Medulla oblongata (tissue), 1 donor: ENCODE results near the gene CCDC33.
A peak's percentile ranks its signal among the peaks of the same experiment; 100 is the strongest.
"Not testable (repeated sequence)": the region's sequence is repeated elsewhere in the genome, so short reads cannot be mapped to it uniquely, and the experiment has no call there.

Experiments
- DNase-seq: peaks from one replicate; pipeline ENCODE4 v3.0.0-alpha.2; 2015; ENCODE audit errors: extremely low spot score

Gene CCDC33

DNA sequence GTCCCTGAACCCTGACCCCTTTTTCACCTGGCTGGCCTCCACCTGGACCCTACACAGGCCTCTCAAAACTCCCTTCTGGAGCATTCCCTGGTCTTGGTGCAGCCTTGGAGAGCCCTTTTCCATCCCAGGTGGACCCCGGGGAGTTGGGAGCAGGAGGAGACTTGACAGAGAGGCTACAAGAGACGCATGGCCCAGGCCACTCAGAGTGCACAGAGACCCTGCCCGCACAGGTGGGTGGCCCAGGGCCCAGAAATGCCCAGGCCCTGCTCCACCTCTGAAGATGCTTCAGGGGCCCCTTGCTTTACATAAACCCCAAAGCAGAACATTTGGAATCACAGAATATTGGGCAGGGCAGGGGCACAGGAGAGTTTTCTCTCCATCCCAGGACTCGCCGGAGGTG is 97.0 kb downstream of the CCDC33 start:
- DNase-seq: no peak

DNA sequence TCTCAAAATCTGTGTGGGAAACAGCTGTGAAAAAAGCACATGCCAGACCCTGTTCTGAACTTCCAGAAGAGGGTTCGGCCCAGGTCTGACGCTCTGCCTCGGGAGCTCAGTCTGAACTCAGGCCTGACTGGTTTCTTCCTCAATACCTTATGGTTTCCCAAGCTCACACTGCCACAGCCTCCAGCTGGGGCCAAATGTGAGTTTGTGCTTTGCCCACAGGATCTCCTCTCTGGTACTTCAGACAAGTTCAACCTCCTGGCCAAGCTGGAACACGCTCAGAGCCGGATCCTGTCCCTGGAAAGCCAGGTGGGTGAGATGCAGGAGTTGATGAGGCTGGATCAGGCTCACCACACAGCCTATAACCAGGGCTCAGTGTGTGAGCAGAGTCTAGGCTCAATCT is 97.5 kb downstream of the CCDC33 start:
- DNase-seq: no peak

DNA sequence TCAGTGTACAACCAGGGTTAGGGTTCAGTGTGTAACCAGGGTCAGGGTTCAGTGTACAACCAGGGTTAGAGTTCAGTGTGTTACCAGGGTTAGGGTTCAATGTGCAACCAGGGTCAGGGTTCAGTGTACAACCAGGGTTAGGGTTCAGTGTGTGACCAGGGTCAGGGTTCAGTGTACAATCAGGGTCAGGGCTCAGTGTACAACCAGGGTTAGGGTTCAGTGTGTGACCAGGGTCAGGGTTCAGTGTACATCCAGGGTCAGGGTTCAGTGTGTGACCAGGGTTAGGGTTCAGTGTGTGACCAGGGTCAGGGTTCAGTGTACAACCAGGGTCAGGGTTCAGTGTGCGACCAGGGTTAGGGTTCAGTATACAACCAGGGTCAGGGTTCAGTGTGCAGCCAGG is 98.0 kb downstream of the CCDC33 start:
- no peak for DNase-seq

DNA sequence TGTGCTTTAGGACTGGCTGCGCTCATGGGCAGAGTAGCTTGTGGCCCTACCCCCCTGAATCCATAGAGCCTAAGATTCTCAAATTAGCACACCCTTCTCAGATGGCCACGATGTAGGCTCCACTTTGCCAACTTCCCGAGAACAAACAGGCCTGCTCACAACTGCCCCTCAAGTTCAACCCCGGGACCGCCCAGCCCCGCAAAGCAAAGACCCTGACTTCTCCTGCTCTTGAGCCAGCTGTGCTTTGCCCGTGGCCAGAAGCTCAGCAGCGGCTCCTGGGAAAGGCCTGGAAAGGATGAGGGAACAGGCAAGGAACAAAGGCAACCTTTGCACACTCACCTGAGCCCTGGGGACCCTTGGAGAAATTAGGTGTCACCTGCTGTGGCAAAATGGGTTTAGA is 99.3 kb downstream of the CCDC33 start:
- DNase-seq: no peak

DNA sequence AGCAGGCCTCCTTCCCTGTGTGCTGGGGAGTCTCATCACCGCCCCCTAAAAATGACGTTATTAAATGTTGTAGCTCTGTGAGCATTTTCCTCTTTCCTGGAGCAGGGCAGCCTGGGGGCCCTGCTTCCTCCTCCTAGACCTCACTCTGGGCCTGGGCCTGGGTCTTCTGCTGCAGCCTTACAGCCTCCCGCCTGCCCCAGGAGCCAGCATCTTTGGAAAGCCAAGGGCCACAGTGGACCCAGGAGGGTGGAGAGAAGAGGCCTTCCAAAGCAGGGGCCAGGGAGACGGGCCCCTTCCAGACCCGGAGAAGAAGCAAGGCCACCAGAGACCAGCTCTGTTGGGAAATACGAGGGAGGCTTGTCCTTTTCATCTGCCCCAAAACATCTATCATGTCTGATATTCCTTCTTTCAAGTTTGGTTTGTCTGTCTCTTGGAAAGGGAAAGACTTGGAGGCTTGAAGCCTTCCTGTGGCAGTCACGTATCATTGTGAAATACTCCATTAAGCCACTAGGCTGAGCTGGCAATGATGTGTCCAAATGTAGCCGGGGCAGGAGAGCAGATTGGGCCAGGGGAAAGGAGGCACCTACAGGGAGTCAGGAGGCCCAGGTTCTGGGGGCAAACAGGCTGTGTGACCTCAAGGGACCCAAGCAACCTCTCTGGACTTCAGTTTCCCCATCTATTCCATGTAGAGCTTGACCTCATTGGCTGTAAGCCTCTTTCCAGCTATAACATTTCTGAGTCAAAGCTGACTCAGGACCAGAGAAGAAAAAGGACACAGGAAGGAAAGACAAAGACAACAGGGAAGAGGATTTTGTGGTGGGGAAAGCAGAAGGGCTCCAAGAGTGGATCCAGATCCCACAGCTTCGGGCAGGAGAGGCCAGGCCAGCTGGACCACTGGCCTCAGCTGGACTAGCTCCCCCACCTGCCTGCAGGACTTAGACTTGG is 100.2 kb downstream of the CCDC33 start:
- DNase-seq: no peak

DNA sequence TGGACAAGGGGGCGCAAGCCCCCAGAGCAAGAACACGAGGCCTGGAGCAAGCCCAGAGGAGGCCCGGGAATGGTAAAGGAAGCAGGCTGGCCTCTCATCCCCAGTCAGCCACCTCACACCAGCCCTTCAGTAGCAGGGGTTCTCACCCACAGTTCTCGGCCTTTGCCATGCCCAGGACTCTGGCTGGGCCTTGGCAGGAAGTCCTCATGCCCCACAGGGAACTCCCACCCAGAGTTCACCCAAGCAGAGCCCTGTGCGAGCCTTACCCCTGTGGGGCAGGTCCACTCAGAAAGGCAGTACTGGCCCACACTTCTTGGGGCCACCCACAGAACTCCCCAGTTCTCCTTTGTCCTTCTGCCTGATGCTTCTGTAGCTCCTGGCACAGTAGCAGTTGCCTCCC is 101.0 kb downstream of the CCDC33 start:
- DNase-seq: no peak

DNA sequence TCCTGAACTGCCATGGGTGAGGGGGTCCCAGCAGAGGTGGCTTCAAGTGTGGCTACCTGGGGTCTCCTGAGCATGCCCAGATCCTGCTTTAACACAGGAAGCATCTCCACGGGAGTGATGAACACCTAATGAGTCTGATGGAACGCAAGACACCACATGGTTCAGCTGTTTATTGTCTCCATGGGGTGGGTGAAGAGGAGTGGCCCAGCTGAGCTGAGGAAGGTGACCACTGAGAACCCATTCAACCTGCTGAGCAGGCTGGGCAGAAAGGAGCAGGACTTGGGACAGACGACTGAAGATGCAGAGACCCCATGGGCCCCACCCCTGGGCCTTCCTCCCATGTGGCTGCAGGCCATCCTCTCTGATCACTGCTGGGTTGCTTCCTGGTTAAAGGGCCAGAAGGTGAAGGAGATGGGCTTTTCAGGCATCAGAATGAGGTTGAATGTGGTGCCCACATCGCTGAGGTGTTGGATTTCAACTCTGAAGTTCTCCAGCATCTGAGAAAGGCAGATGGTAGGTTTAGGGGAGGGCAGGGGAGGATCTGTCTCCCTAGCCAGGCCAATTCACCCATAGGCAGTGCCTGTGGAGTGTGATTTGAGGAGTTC is 101.6 kb downstream of the CCDC33 start:
- no peak for DNase-seq

DNA sequence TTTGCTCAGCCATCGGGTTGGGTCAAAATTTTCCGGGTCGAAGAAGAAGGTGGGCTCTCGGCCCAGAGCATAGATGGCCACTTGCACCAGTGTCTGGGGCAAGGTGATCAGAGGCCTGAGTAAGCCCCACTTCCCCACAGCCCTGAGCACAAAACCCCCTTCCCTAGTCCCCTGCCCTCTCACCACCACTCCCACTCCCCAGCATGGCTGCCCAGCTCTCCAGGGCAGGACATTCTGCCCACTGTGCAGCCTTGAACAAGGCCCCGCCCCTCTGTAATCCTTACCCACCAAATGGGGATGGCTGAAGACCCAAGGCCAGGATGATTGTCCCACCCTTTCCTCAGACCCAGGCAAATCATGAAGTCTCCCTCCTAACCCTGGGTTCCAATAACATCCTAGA is 102.5 kb downstream of the CCDC33 start:
- DNase-seq: no peak

DNA sequence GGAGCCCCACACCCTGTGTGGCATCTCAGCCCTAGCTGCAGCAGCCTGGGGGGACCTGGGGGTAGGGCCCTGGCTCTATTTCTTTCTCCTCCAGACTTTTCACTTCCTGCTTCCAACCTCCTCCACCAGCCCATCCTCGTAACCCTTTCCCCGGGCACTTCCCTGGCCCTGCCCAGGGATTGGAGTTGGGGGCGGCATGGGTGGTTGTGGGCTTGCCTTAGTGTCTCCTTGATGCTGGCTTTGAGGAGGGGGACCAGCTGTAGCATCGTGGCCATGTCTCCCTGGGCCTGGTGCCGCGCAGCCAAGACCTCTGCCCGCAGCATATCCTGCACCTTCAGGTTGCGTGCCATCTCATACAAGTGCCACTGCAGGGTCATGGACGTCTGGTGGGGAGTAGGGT is 103.2 kb downstream of the CCDC33 start:
- no peak for DNase-seq

DNA sequence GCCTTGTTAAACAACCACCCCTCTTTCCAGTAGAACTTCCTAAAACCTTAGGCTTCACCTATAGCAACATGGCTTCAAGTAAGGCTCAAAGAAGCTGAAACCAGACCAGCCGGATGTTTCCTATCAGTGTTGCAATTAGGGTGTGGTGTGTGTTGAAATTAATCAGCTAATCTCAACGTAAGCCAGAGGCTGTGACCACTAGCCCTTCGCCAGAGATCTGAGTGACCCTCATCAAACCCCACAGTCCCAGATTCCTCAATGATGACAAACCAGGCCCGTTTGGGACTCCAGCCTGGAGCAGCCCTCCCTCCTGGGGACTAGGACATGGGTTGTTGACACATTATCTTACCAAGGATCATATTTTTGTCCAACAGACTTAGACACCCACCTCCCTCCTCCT is 104.0 kb downstream of the CCDC33 start:
- DNase-seq: no peak

DNA sequence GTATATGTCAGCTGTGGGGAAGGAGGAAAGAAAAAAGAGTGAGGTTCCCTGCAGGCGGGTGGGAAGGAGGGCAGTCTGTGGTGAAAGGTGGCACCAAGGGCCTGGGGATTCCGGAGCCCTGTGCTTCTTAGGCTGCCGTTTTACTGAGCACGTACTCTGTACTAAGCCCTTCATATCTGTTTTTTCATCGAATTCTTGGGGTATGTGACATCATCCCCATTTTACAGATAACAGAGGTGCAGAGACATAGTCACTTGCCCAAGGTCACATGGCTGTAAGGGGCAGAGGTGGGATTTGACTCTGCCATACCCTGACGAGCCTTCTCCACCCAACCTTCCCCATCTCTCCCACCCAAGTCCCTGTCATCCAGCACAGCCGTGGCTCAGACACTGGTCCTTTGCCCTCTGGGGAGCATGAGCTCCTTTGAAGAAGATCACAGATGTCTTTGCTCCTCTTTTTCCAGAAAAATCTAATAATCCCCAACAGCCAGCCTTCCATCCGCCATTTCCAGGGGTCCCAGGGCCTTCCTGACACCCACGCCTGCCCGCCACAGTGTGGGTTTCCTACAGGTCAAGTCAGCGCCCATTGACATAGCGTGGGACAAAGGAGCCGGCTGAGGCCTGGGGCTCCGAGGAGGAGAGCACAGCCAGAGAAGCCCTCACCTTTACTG is 107.1 kb downstream of the CCDC33 start:
- DNase-seq: no peak

DNA sequence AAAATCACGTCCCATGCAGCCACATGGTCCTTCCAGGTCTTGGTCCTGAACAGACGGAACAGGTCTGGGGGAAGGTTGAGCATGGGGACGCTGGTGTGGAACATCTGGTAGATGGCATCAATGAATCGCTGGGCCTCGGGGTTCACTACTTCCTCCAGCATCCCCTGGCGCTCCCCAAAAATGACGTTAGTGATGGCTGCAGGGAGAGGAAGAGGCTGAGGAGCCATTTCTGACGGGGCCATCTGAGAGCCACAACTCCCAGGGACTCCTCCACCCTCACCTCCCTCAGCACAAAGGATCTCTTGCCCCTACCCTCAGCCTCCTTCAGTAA is 107.6 kb downstream of the CCDC33 start:
- DNase-seq: no peak

DNA sequence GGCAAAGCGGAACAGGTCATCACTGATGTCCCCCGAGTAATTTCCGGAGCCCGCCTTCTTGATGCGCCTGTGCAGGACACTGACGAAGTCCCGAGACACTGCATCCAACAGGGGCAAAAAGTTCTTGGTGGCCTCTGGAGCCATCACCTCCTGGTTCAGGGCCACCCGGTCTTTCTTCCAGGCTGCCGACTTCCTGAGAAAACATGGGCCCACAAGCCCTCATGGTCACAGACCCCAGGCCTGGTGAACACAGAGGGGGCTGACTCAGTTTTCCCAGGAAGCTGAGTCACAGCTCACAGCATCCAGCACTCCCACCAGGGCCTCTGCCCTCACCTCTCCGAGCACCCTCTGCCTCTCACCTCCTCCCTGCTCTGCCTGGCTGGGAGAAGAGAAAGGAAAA is 108.9 kb downstream of the CCDC33 start:
- DNase-seq: no peak

DNA sequence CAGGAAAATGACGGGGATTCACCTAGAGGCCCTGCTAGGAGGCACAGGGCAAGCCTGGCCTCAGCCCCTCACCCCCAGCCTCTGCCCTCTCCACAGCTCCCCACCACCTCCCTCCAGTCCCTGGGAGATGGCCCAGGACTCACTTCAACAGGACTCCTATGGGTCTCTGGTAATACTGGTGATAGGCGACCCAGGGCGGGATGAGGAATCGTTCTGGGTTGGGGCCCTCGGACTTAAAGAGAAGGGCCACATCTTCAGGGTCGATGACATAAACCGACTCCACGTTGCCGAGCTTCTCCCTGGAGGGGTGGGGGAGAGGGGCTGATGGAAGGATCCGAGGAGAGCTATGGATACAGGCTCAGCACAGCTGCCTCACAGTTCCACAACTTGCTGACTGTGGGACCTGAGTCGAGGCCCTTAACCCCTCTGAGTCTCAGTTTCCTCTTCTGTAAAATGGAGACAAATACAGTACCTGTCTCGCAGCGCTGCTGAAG is 111.7 kb downstream of the CCDC33 start:
- DNase-seq: no peak

DNA sequence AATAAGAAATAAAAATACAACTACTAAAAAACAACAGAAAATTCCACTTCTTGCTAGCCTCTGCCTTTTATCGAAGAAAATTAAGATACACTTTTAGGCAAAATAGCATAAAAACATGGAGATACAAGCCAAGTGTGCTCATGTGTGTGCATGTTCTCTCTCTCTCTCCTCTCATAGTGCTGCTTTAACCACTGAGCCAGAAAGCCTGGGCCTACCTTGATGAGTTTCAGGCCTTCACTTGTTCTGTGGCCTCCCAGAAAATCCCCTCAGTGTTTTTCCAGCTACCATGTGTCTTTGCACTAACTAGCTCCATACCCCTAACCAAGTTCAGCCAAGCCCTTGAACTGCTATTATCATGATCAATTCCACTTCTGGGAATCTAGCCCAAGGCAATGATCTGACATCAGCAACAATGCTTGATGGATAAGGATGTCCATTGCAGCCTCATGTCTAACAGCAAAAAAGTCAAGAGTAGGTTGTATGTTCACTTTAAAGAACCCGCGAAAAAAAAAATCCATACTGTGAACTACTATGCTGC is 113.2 kb downstream of the CCDC33 start:
- DNase-seq: no peak

DNA sequence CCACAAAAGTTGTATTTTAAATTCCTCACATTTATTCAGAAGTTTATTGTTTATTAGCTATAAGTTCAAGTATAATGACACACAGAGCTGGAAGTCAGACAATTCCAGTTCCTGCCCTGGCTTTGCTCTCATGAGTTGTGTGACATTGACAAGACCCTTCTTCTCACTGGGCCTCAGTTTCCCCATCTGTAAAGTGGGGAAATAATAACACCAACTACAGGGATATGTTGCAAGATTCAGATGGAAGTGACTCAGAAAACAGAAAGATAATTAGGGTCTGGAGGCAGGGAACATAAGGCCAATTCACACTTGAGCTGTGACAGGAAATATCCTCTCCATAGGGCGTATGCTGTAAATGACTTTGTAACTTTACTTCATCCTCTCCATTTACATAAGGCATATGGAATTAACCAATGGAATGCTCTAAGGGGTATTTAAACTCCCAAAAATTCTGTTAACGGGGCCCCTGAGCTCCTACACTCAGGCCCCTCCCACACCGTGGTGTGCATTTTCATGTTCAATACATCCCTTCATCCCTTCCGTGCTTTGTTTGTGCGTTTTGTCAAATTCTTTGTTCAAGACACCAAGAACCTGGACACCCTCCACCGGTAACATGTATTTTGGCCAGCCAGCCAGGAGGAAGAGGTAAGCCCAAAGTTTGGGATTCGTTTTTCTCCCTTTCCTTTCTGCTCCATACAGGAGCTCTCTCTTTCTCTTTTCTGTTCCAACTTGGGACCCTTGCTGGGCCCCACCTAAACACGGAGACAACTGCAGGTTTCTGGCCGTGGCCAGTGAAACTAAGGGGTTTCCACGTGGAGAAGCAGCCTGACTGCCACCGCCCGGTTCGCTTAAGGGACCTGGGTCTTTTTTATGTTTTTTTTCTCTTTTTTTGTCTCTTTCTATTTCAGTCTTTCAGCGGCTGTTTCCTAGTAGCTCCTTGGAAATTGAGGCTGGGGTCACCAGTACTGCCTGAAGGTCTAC is 114.5 kb downstream of the CCDC33 start:
- DNase-seq: no peak

DNA sequence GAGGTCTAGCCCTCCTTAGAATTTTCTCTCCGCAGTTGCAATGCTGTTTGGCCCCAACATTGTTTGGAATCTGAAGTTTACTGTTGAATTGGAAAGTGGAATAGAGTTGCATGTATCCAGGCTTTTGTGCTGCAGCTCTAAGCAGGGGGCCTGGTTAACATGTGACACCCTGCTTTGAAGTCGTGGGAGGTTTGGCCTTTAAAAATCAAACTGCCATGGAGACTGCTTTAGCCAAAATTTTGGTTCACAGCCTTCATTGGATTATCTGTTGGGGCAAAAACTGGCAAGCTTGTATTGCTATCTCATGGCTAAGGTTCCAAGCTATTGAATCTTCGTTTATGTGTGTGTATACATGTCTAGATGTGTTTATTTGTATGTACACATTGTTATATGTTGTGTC is 115.5 kb downstream of the CCDC33 start:
- DNase-seq: peak; percentile 9

DNA sequence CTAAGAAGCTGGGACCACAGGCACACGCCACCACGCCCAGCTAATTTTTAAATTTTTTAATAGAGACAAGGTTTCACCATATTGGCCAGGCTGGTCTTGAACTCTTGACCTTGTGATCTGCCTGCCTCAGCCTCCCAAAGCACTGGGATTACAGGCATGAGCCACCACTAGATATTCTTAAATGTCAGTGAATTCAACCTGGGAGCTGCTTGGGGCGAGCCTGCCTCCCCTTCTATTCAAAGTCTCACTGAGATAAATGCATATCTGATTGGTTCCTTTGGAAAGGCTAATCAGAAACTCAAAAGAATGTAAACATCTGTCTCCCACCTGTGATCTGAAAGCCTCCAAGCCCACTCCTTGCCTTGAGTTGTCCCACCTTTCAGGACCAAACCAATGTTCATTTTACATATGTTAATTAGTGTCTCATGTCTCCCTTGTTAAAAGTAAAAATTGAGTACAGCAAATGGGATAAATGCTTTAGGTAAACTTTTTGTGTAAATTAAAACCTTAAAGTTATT is 116.3 kb downstream of the CCDC33 start:
- no peak for DNase-seq

DNA sequence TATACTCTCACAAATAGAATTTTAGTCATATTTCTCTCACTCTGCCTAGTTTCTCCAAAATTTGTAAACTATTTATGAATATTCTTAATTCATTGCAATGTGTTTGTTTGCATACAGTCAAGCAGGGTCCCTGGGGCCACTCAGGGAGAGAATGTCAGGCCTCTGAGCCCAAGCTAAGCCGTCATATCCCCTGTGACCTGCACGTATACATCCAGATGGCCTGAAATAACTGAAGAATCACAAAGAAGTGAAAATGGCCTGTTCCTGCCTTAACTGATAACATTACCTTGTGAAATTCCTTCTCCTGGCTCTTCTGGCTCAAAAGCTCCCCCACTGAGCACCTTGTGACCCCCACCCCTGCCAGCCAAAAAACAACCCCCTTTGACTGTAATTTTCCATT is 117.9 kb downstream of the CCDC33 start:
- not testable (repeated sequence) for DNase-seq

DNA sequence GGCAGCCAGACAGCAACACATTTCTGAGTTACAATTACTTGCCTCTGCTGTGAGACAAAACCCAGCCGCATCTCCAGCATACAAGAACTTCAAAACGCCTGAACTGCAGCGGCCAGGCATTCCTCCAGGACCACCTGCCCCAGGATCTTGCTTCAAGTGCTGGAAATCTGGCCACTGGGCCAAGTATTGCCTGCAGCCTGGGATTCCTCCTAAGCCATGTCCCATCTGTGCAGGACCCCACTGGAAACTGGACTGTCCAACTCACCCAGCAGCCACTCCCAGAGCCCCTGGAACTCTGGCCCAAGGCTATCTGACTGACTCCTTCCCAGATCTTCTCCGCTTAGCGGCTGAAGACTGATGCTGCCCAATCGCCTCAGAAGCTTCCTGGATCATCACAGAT is 119.9 kb downstream of the CCDC33 start:
- not testable (repeated sequence) for DNase-seq

DNA sequence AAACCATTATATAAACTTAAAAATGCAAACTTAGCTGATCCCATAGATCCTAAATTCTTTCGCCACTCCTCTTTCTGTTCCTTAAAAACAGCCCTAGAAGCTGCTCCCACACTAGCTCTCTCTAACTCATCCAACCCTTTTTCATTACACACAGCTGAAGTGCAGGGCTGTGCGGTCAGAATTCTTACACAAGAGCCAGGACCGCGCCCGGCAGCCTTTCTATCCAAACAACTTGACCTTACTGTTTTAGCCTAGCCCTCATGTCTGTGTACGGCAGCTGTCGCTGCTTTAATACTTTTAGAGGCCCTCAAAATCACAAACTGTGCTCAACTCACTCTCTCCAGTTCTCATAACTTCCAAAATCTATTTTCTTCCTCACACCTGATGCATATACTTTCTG is 121.4 kb downstream of the CCDC33 start:
- DNase-seq: not testable (repeated sequence)
